H54 (cell line): Measurements from ENCODE around the gene LTBP1.

Experiments
- DNase-seq: peaks from one replicate; pipeline ENCODE4 v3.0.0; 2011; ENCODE audit warnings: low spot score, mixed read lengths; ENCODE audit not compliant: insufficient read length
- FAIRE-seq: peaks from 3 replicates; lab custom pipeline; 2011; peaks lifted over from hg19 to GRCh38; lab: Jason Lieb, UNC
- POLR2A ChIP-seq: IDR thresholded peaks from 2 replicates; pipeline ENCODE4 v1.6.1; 2011; ENCODE audit warnings: low read depth, mild to moderate bottlenecking, low read length

LTBP1 gene

GRCh38 chr2:33020883-33021282 lies 74.1 kb downstream of the LTBP1 start:
- TF ChIP-seq POLR2A, result no peak
- no peak for DNase-seq
- FAIRE-seq, result no peak

- TF ChIP-seq POLR2A, result no peak
- DNase-seq, result no peak
- peak; percentile 75 for FAIRE-seq
Measured at GRCh38 chr2:33021542-33022227, 74.9 kb downstream of the LTBP1 start.

GRCh38 chr2:33022395-33022985 lies 75.7 kb downstream of the LTBP1 start:
- DNase-seq (no peak), FAIRE-seq (no peak)

GRCh38 chr2:33022989-33023727 lies 76.4 kb downstream of the LTBP1 start:
- DNase-seq (peak; percentile 52), FAIRE-seq (peak; percentile 98)
- no peak for TF ChIP-seq POLR2A

More at GRCh38 chr2:33022395-33022985, 75.7 kb downstream of the LTBP1 start:
- TF ChIP-seq POLR2A, result no peak

- no peak for TF ChIP-seq POLR2A
- DNase-seq, result no peak
- no peak for FAIRE-seq
Measured at GRCh38 chr2:33023728-33024500, 77.2 kb downstream of the LTBP1 start.

- DNase-seq (no peak), FAIRE-seq (no peak)
- TF ChIP-seq POLR2A, result no peak
Measured at GRCh38 chr2:33024758-33025157, 78.0 kb downstream of the LTBP1 start.

- no peak for DNase-seq
- TF ChIP-seq POLR2A, result no peak
- FAIRE-seq, result no peak
Measured at GRCh38 chr2:33029459-33029858, 82.7 kb downstream of the LTBP1 start.

GRCh38 chr2:33029926-33030325 lies 83.2 kb downstream of the LTBP1 start:
- no peak for TF ChIP-seq POLR2A
- DNase-seq (no peak), FAIRE-seq (no peak)

GRCh38 chr2:33030326-33030725 lies 83.6 kb downstream of the LTBP1 start:
- DNase-seq (no peak), FAIRE-seq (no peak)
- no peak for TF ChIP-seq POLR2A

GRCh38 chr2:33032245-33032644 lies 85.5 kb downstream of the LTBP1 start:
- FAIRE-seq (no peak), DNase-seq (no peak)
- TF ChIP-seq POLR2A, result no peak

GRCh38 chr2:33033606-33034081 lies 86.9 kb downstream of the LTBP1 start:
- DNase-seq (no peak), FAIRE-seq (peak; percentile 87)
- no peak for TF ChIP-seq POLR2A

GRCh38 chr2:33034784-33035183 lies 88.0 kb downstream of the LTBP1 start:
- FAIRE-seq (no peak), DNase-seq (no peak)
- TF ChIP-seq POLR2A, result no peak

GRCh38 chr2:33038230-33038629 lies 91.5 kb downstream of the LTBP1 start:
- DNase-seq (no peak), FAIRE-seq (no peak)
- TF ChIP-seq POLR2A, result no peak
